Hepatocyte (in vitro differentiated cells): ENCODE results near the gene CDH12. TPM values are rescaled to one million over a fixed set of nuclear protein-coding genes. Genes with fewer than 3 reads are reported as not detected.

Source experiments
- DNase-seq: peaks from one replicate; pipeline ENCODE4 v3.0.0-alpha.2; 2016; ENCODE audit warnings: low spot score
- H2AFZ ChIP-seq: fragments of 200-600 bp; sonication (generic); 2 replicates; pipeline ENCODE4 v1.6.0; 2016; ENCODE audit warnings: antibody characterized with exemption, mild to moderate bottlenecking
- H3K27ac ChIP-seq: fragments of 200-600 bp; sonication (generic); 2 replicates; pipeline ENCODE4 v1.5.1; 2016; ENCODE audit warnings: mild to moderate bottlenecking
- H3K27me3 ChIP-seq: fragments of 200-600 bp; sonication (generic); 2 replicates; pipeline ENCODE4 v1.6.1; 2016
- H3K36me3 ChIP-seq: fragments of 200-600 bp; sonication (generic); replicated peaks from 2 replicates; pipeline ENCODE4 v1.5.1; 2016; ENCODE audit warnings: low read depth; ENCODE audit not compliant: insufficient read depth
- H3K4me1 ChIP-seq: fragments of 200-600 bp; sonication (generic); 2 replicates; pipeline ENCODE4 v1.5.1; 2016; ENCODE audit warnings: mild to moderate bottlenecking, moderate library complexity; ENCODE audit not compliant: insufficient read depth
- H3K4me2 ChIP-seq: fragments of 200-600 bp; sonication (generic); 2 replicates; pipeline ENCODE4 v1.6.0; 2016
- H3K4me3 ChIP-seq: fragments of 200-600 bp; sonication (generic); 2 replicates; pipeline ENCODE4 v1.5.1; 2016; ENCODE audit warnings: mild to moderate bottlenecking
- H3K79me2 ChIP-seq: fragments of 200-600 bp; sonication (generic); 2 replicates; pipeline ENCODE4 v1.6.0; 2017; ENCODE audit warnings: mild to moderate bottlenecking
- H3K9me2 ChIP-seq: fragments of 200-600 bp; sonication (generic); replicated peaks from 2 replicates; pipeline ENCODE4 v1.6.0; 2017; ENCODE audit warnings: mild to moderate bottlenecking; ENCODE audit not compliant: insufficient read depth
- H3K9me3 ChIP-seq: fragments of 200-600 bp; sonication (generic); 2 replicates; pipeline ENCODE4 v1.5.1; 2016; ENCODE audit warnings: low read depth, mild to moderate bottlenecking
- H4K20me1 ChIP-seq: fragments of 200-600 bp; sonication (generic); 2 replicates; pipeline ENCODE4 v1.6.0; 2016; ENCODE audit warnings: mild to moderate bottlenecking; ENCODE audit not compliant: insufficient read depth, poor library complexity, severe bottlenecking
- CTCF ChIP-seq: fragments of 200-600 bp; sonication (generic); IDR thresholded peaks from 2 replicates; pipeline ENCODE4 v1.5.1; 2016; ENCODE audit warnings: antibody characterized with exemption, mild to moderate bottlenecking; ENCODE audit not compliant: poor library complexity
- EZH2 ChIP-seq: fragments of 200-600 bp; sonication (generic); IDR thresholded peaks from 2 replicates; pipeline ENCODE4 v1.6.1; 2016; ENCODE audit warnings: antibody characterized with exemption, mild to moderate bottlenecking, borderline replicate concordance
- EZH2phosphoT487 ChIP-seq: fragments of 200-600 bp; sonication (generic); IDR thresholded peaks from one replicate; pipeline ENCODE4 v1.6.1; 2018; ENCODE audit warnings: antibody characterized with exemption, mild to moderate bottlenecking, low read depth, moderate library complexity; ENCODE audit not compliant: unreplicated experiment, severe bottlenecking
- WGBS: methylation state at CpG from one replicate; pipeline ENCODE4 v1.1.6; 2016; ENCODE audit warnings: low lambda C conversion rate; ENCODE audit errors: missing lambda C conversion rate; 5-methylcytosine and 5-hydroxymethylcytosine counted together
- polyA plus RNA-seq: library from polyadenylated mRNA; unstranded; fragments of >200 nt; fragmentation: Nextera tagmentation; extraction: Ambion mirVana; gene quantifications from 2 replicates; pipeline ENCODE4 v1.2.1, GENCODE V29; 2016
- total RNA-seq: library from RNA; depleted of rRNA; stranded (reverse); fragments of >200 nt; gene quantifications from 2 replicates; pipeline ENCODE4 v1.2.3, GENCODE V29; 2014

CDH12 gene
- total and polyA plus RNA-seq, 2 experiments from 2014 or later: 15.4 to 44.5 TPM

GRCh38 chr5:22631683-22632082 lies 221.5 kb downstream of the CDH12 start:
- Histone ChIP-seq H3K79me2 (no peaks in the 10 kb centered on the region), H2AFZ (no peak overlapping the region), H4K20me1 (no peaks in the 10 kb centered on the region), H3K27ac (no peak overlapping the region), H3K4me2 (no peak overlapping the region), H3K27me3 (no peaks in the 10 kb centered on the region), H3K9me3 (no peaks in the 10 kb centered on the region), H3K9me2 (no peaks in the 10 kb centered on the region), H3K4me1 (no peaks in the 10 kb centered on the region), H3K4me3 (no peak overlapping the region), H3K36me3 (no peaks in the 10 kb centered on the region)
- WGBS: 51% methylated on average over 3 of the region's 3 CpGs
- DNase-seq: no peak
- TF ChIP-seq CTCF (no peak), EZH2 (no peak), EZH2phosphoT487 (no peak)

GRCh38 chr5:22627029-22627428 lies 226.1 kb downstream of the CDH12 start:
- Histone ChIP-seq H3K27ac (no peak overlapping the region), H3K79me2 (no peaks in the 10 kb centered on the region), H3K36me3 (no peaks in the 10 kb centered on the region), H3K4me1 (no peaks in the 10 kb centered on the region), H4K20me1 (no peaks in the 10 kb centered on the region), H3K9me2 (no peaks in the 10 kb centered on the region), H3K9me3 (no peaks in the 10 kb centered on the region), H3K27me3 (no peaks in the 10 kb centered on the region), H3K4me2 (no peak overlapping the region), H3K4me3 (no peak overlapping the region), H2AFZ (no peak overlapping the region)
- 80% methylated on average over 4 of the region's 4 CpGs for WGBS
- no peak for TF ChIP-seq CTCF
- TF ChIP-seq EZH2phosphoT487: no peak
- TF ChIP-seq EZH2: no peak
- no peak for DNase-seq

GRCh38 chr5:22625451-22625850 lies 227.7 kb downstream of the CDH12 start:
- Histone ChIP-seq H3K9me3 (no peaks in the 10 kb centered on the region), H4K20me1 (no peaks in the 10 kb centered on the region), H3K4me3 (no peak overlapping the region), H3K36me3 (no peaks in the 10 kb centered on the region), H3K27ac (no peak overlapping the region), H3K27me3 (no peaks in the 10 kb centered on the region), H3K9me2 (no peaks in the 10 kb centered on the region), H3K4me1 (no peaks in the 10 kb centered on the region), H3K79me2 (no peaks in the 10 kb centered on the region), H3K4me2 (no peak overlapping the region), H2AFZ (no peak overlapping the region)
- TF ChIP-seq CTCF (no peak), EZH2 (no peak)
- DNase-seq: no peak
- WGBS: 100% methylated on average over 2 of the region's 2 CpGs

- H3K27me3 ChIP-seq: no peaks in the 10 kb centered on the region
- DNase-seq: no peak
- no peak overlapping the region for H3K27ac ChIP-seq
- H3K79me2 ChIP-seq: no peaks in the 10 kb centered on the region
- H3K36me3 ChIP-seq: no peaks in the 10 kb centered on the region
- TF ChIP-seq EZH2: no peak
- no peak for TF ChIP-seq EZH2phosphoT487
- TF ChIP-seq CTCF: no peak
- no peak overlapping the region for H3K4me2 ChIP-seq
- no peaks in the 10 kb centered on the region for H4K20me1 ChIP-seq
- no peaks in the 10 kb centered on the region for H3K9me2 ChIP-seq
- H3K4me1 ChIP-seq: no peaks in the 10 kb centered on the region
- H3K4me3 ChIP-seq: no peak overlapping the region
- WGBS: 25% methylated on average over 2 of the region's 2 CpGs
- no peak overlapping the region for H2AFZ ChIP-seq
- H3K9me3 ChIP-seq: no peaks in the 10 kb centered on the region
Measured at GRCh38 chr5:22621084-22621483, 232.1 kb downstream of the CDH12 start.
